ENCODE data around the gene PPP1R2C. TPM values are rescaled to one million over a fixed set of nuclear protein-coding genes. Genes with fewer than 3 reads are reported as not detected.

Gene PPP1R2C
- total RNA-seq, 1 donor from 2014 or later = not detected

GRCh38 chrX:42818151-42818921, 40.4 kb upstream of the PPP1R2C start:
- no peak for TF ChIP-seq CTCF (IDR thresholded peaks at IDR 0.05; ENCODE audit: partially characterized antibody, unreplicated experiment)
- Mint-ChIP-seq H3K9me3 (ENCODE audit: unreplicated experiment) (no peaks in the 10 kb centered on the region), H3K36me3 (ENCODE audit: unreplicated experiment) (no peaks in the 10 kb centered on the region), H3K27me3 (ENCODE audit: unreplicated experiment) (no peaks in the 10 kb centered on the region), H3K4me3 (ENCODE audit: unreplicated experiment) (no peak overlapping the region), H3K27ac (ENCODE audit: unreplicated experiment) (no peak overlapping the region), H3K4me1 (ENCODE audit: low read depth, unreplicated experiment) (no peaks in the 10 kb centered on the region)
- DNase-seq = no peak

GRCh38 chrX:42809569-42809968, 31.6 kb upstream of the PPP1R2C start:
- no peak for TF ChIP-seq CTCF (IDR thresholded peaks at IDR 0.05; ENCODE audit: partially characterized antibody, unreplicated experiment)
- H3K4me1 Mint-ChIP-seq (ENCODE audit: low read depth, unreplicated experiment) = no peaks in the 10 kb centered on the region
- H3K27me3 Mint-ChIP-seq (ENCODE audit: unreplicated experiment) = peaks cover 2% of the 10 kb centered on the region
- no peaks in the 10 kb centered on the region for H3K9me3 Mint-ChIP-seq (ENCODE audit: unreplicated experiment)
- H3K27ac Mint-ChIP-seq (ENCODE audit: unreplicated experiment) = no peak overlapping the region
- no peak overlapping the region for H3K4me3 Mint-ChIP-seq (ENCODE audit: unreplicated experiment)
- no peak for DNase-seq
- H3K36me3 Mint-ChIP-seq (ENCODE audit: unreplicated experiment) = no peaks in the 10 kb centered on the region

GRCh38 chrX:42807393-42807792, 29.4 kb upstream of the PPP1R2C start:
- Mint-ChIP-seq H3K9me3 (ENCODE audit: unreplicated experiment) (no peaks in the 10 kb centered on the region), H3K27me3 (ENCODE audit: unreplicated experiment) (no peaks in the 10 kb centered on the region), H3K27ac (ENCODE audit: unreplicated experiment) (no peak overlapping the region), H3K4me1 (ENCODE audit: low read depth, unreplicated experiment) (no peaks in the 10 kb centered on the region), H3K36me3 (ENCODE audit: unreplicated experiment) (no peaks in the 10 kb centered on the region), H3K4me3 (ENCODE audit: unreplicated experiment) (no peak overlapping the region)
- no peak for TF ChIP-seq CTCF (IDR thresholded peaks at IDR 0.05; ENCODE audit: partially characterized antibody, unreplicated experiment)
- DNase-seq = no peak

GRCh38 chrX:42804524-42804923, 26.6 kb upstream of the PPP1R2C start:
- Mint-ChIP-seq H3K36me3 (ENCODE audit: unreplicated experiment) (no peaks in the 10 kb centered on the region), H3K9me3 (ENCODE audit: unreplicated experiment) (no peaks in the 10 kb centered on the region), H3K4me1 (ENCODE audit: low read depth, unreplicated experiment) (no peaks in the 10 kb centered on the region), H3K4me3 (ENCODE audit: unreplicated experiment) (no peak overlapping the region), H3K27ac (ENCODE audit: unreplicated experiment) (no peak overlapping the region), H3K27me3 (ENCODE audit: unreplicated experiment) (no peaks in the 10 kb centered on the region)
- no peak for DNase-seq
- no peak for TF ChIP-seq CTCF (IDR thresholded peaks at IDR 0.05; ENCODE audit: partially characterized antibody, unreplicated experiment)

GRCh38 chrX:42803320-42803719, 25.4 kb upstream of the PPP1R2C start:
- no peaks in the 10 kb centered on the region for H3K27me3 Mint-ChIP-seq (ENCODE audit: unreplicated experiment)
- H3K36me3 Mint-ChIP-seq (ENCODE audit: unreplicated experiment) = no peaks in the 10 kb centered on the region
- H3K4me3 Mint-ChIP-seq (ENCODE audit: unreplicated experiment) = no peak overlapping the region
- TF ChIP-seq CTCF (IDR thresholded peaks at IDR 0.05; ENCODE audit: partially characterized antibody, unreplicated experiment) = no peak
- no peak for DNase-seq
- no peaks in the 10 kb centered on the region for H3K4me1 Mint-ChIP-seq (ENCODE audit: low read depth, unreplicated experiment)
- H3K27ac Mint-ChIP-seq (ENCODE audit: unreplicated experiment) = no peak overlapping the region
- H3K9me3 Mint-ChIP-seq (ENCODE audit: unreplicated experiment) = no peaks in the 10 kb centered on the region
